ENCODE data around the gene PPP1R12B.
"Not testable (repeated sequence)": the region's sequence is repeated elsewhere in the genome, so short reads cannot be mapped to it uniquely, and the experiment has no call there.

The PPP1R12B gene

DNA sequence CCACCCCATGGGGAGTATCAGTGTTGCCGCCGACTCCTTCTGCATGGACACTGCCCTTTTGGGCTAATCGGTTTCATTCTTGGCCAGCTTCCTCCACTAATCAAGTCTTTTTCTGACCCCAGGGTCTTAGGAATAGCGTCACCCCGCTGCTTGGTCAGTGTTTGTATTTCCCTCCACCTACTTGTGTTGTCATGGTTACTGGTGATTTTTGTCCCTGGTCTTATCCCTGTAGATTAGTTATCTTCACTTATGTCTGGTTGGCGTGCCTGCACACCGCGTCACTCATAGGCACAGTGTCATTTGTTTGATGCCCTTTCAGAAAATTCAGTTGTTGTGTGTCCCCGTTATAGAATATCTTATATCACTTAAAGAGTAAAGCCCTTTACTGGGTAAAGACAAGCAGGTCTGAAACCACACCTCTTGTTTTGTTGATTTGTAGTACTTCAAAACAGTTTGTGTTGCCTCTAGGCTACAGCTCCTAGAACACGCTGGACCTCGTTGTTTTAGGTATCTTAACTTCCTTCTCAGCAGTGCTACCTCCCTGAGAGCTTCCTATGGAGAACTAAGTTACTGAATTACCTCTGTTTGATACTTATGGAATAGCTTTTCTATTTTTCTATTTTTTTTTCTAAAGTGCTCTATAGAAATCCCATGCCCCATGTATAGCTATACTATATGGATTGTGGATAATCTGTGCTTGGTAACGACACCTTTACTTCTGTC is 868 bp downstream of the PPP1R12B start:
- DNase-seq, result peak; percentile 24

DNA sequence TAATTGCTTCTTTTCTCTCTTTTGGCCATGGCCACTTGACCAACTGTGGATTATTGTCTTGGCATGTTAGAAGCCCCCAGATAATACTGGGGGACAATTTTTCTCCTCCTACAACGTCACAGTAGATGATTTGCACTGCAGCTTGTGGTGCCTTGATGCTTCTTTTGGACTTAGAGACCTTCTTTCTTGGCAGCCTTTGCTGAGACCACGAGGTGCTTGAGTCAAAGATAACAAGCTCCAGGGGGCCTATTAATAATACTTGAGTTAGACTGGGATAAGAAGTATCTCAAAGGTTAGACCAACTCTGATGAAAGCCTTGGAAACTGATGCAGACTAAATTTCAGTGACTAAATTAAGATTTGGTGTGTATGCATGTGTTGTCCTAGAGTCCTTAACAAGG is 3.2 kb downstream of the PPP1R12B start:
- DNase-seq, result no peak

DNA sequence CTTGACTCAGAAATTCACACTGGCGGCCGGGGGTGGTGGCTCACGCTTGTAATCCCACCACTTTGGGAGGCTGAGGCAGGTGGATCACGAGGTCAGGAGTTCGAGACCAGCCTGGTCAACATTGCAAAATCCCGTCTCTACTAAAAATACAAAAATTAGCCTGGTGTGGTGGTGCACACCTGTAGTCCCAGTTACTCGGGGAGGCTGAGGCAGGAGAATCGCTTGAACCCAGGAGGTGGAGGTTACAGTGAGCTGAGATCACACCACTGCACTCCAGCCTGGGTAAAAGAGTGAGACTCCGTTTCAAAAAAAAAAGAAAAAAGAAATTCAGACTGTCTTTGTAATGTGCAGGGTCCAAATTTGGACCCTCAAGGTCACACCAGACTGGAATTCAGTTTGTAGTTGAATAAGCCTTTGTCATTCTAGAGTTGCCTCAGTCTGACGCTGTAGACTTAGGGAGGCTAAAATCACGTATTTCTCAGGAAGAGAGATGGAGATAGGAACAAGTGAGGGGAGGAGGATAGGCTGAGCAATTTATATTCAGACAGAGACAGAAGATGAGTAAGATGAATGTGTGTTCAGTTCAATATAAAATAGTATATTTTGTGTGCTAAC is 4.2 kb downstream of the PPP1R12B start:
- DNase-seq, result not testable (repeated sequence)

DNA sequence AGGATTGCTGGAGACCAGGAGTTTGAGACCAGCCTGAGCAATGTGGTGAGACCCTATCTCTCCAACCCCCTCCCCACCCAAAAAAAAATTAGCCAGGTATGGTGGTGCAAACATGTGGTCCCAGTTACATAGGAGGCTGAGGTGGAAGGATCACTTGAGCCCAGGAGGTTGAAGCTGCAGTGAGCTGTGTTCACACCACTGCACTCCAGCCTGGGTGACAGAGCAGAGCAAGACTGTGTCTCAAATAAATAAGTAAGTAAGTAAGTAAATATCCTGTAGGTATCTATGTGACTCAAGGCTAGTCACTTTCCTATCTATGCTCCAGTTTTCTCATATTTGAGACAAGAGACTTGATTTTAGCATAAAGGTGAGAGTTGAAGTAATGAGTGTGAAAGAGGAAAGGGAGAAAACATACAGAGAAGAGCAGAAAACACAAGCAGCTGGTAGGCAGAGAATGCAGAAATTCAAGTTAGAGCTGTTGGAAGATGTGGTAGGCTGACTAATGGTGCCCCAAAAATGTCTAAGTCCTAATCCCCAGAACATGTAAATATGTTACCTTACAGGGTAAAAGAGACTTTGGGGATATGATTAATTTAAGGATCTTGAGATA is 7.5 kb downstream of the PPP1R12B start:
- DNase-seq, result no peak

- DNase-seq, result no peak
These were observed 9.0 kb downstream of the PPP1R12B start for GRCh38 chr1:202357506-202357905.

GRCh38 chr1:202361224-202361623 is 12.7 kb downstream of the PPP1R12B start:
- no peak for DNase-seq

- no peak for DNase-seq
These were observed 13.2 kb downstream of the PPP1R12B start for GRCh38 chr1:202361701-202362100.

GRCh38 chr1:202362212-202362611 is 13.7 kb downstream of the PPP1R12B start:
- no peak for DNase-seq

- DNase-seq, result no peak
These were observed 16.8 kb downstream of the PPP1R12B start for GRCh38 chr1:202365092-202365815.

DNA sequence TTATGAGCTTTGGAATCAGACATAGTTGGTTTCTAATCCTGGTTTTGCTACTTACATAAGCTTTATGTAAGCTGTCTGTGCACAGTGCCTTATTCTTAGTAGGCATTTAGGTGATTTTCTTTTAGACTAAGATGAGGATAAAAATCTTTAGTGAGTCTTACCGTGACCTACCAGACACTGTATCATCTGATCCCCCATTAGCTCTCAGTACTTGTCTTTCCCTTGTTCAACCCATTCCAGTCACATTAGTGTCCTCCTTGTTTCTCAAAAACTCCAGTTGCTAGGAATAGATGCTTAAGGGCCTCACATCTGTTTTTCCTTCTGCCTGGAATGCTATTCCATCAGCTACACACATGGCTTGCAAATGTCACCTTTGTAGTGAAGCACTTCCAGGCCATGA is 18.8 kb downstream of the PPP1R12B start:
- DNase-seq, result no peak

GRCh38 chr1:202370906-202371305 is 22.4 kb downstream of the PPP1R12B start:
- not testable (repeated sequence) for DNase-seq

GRCh38 chr1:202374099-202374498 is 25.6 kb downstream of the PPP1R12B start:
- DNase-seq, result no peak

GRCh38 chr1:202375175-202375574 is 26.7 kb downstream of the PPP1R12B start:
- DNase-seq, result not testable (repeated sequence)

DNA sequence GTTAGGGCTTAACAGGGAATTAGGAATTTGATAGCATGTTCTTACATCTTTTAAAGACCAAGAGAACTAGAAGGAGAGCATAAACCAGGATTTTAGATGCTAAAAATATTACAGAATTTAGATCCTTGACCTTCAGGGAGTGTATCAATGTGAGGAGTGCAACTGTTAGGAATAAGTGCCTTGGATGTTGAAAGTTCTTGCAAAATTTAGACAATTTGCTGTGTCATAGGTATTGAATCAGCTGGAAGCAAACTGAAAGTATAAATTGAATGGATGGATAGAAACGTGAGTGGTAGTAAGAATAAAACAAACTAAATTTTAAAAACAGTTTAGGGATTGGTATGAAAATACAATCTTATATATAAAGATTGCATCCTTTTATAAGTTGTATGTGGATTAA is 27.7 kb downstream of the PPP1R12B start:
- no peak for DNase-seq

DNA sequence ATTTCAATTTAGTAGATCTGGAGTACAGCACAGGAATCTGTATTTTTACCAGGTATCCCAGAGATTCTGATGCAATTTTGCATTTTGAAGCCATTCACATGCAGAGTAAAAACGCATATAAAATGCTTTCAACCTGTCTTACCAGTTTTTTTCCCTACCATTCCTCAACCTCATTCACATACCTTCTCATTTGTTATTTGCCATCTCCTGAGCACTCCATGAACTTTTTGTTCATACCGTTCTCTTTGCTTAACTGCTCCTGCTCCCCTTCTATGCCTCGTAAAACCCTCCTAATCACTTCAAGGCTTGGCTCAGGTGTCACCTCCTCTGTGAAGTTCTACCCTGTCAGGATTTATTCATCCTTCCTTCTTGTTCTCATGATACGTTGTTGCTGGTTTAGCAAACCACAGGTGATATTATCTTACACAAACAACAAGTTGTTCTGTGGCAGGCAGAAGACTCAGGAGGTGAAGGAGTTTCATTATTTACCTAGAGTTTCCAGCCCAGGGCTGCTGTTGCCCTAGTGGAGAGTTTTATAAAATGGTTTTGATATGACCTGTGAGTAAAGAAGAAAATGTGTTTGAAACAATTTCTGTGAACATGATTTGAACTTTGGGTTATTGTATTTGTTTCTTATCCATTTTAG is 31.5 kb downstream of the PPP1R12B start:
- DNase-seq, result peak; percentile 18

- not testable (repeated sequence) for DNase-seq
These were observed 32.0 kb downstream of the PPP1R12B start for GRCh38 chr1:202380535-202380934.

DNA sequence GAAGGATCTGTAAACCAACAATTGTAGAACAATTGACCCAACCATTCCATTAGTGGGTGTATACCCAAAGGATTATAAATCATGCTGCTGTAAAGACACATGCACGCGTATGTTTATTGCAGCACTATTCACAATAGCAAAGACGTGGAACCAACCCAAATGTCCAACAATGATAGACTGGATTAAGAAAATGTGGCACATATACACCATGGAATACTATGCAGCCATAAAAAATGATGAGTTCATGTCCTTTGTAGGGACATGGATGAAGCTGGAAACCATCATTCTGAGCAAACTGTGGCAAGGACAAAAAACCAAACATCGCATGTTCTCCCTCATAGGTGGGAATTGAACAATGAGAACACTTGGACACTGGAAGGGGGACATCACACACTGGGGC is 33.4 kb downstream of the PPP1R12B start:
- DNase-seq, result not testable (repeated sequence)

DNA sequence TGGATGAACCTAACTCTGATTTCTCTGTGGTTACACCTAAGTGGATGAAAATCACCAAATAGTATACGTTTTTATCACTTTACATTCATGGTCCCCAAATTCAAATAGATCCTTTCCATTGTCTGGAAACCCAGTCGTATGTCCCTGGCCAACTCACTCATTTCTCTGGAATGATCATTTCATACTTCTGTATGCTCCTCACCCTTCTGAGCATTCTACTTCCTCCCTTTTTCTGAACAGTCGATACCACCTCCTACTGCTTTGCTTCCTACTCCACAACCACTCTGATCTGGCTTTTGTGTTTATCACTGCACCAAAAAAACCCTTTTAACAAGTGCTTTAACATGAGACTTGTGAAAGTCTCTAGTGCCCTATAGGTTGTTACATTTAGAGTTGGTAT is 47.3 kb downstream of the PPP1R12B start:
- DNase-seq, result not testable (repeated sequence)

DNA sequence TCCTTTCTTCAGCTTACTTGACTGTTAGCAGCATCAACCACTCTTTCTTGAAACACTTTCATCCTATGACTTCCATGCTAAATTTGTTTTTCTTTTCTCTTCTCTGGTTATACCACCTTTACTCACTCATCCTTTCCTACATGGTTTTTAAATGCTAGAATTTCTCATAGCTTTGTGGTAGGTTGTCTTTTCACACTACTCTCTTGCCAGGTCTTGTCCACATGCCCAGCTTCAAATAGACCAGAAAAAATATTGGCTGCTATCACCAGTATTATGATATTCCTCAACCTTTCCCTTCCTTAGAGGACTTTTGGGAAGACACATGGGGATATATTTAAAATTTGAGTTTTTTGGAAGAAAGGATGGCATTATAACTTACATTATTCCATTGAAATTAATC is 48.8 kb downstream of the PPP1R12B start:
- no peak for DNase-seq

- not testable (repeated sequence) for DNase-seq
These were observed 49.9 kb downstream of the PPP1R12B start for GRCh38 chr1:202398439-202398838.

- not testable (repeated sequence) for DNase-seq
These were observed 53.3 kb downstream of the PPP1R12B start for GRCh38 chr1:202401771-202402170.

- DNase-seq, result not testable (repeated sequence)
These were observed 54.9 kb downstream of the PPP1R12B start for GRCh38 chr1:202403381-202403780.

- no peak for DNase-seq
These were observed 57.4 kb downstream of the PPP1R12B start for GRCh38 chr1:202405928-202406327.

Measured in CD4-positive, alpha-beta T cell treated with Interleukin-4 for 4 hours (primary cell).